K562 (cell line): ENCODE measurements around the gene FGF1. TPM values are rescaled to one million over a fixed set of nuclear protein-coding genes. Genes with fewer than 3 reads are reported as not detected.

Source experiments
- ATAC-seq: fragments of 200-7000 bp; cut with Tn5 transposase; 3 replicates; pipeline ENCODE4 v1.9.1; 2020; ENCODE audit warnings: moderate library complexity
- BruUV-seq: library from RNA; stranded (reverse); fragments of 400-500 nt; replicated peaks from 2 replicates; lab custom pipeline; 2021; lab: Mats Ljungman, UMichigan
- CTCF ChIA-PET: fragments of 300-600 bp; formaldehyde crosslinking; extraction: SDS; loops from one replicate; lab custom pipeline; 2021; ENCODE audit warnings: low intra/inter-chr PET ratio; lab: Yijun Ruan, JAX
- POLR2A ChIA-PET: fragments of 300-600, 350-650 bp; sonication (Branson Sonifier 250); formaldehyde crosslinking; extraction: SDS; loops from one replicate; lab custom pipeline; 2021; ENCODE audit warnings: antibody characterized with exemption, inconsistent platforms; lab: Yijun Ruan, JAX
- DNase-seq, 4 experiments: peaks; one replicate each; pipeline versions ENCODE4 v3.0.0 to v3.0.0-alpha.2; 2011 to 2018; ENCODE audit warnings: low spot score in 3 of 4, mixed read lengths in 3 of 4; ENCODE audit errors: extremely low read depth in 1 of 4
- FAIRE-seq: peaks from 2 replicates; lab custom pipeline; 2011; peaks lifted over from hg19 to GRCh38; lab: Jason Lieb, UNC
- H2AFZ ChIP-seq: 2 replicates; pipeline ENCODE4 v1.6.0; 2011; ENCODE audit warnings: low read depth, low read length, control low read depth, inconsistent platforms
- H3K27ac ChIP-seq: fragments of 200-600 bp; 3 replicates; pipeline ENCODE4 v1.8.0; 2011; ENCODE audit warnings: low read depth, mild to moderate bottlenecking, control low read depth, inconsistent platforms, low read length, moderate library complexity, mixed read lengths; ENCODE audit errors: extremely low read depth
- H3K27me3 ChIP-seq, 2 experiments: fragments of 300-600 bp in 1 of 2; 2 replicates in 1 of 2; 3 replicates in 1 of 2; pipeline versions ENCODE4 v1.6.0 to v1.8.0; 2011; ENCODE audit warnings: inconsistent platforms in 2 of 2, low read length in 2 of 2, mild to moderate bottlenecking in 1 of 2, mixed read lengths in 1 of 2, moderate library complexity in 1 of 2; ENCODE audit not compliant: control insufficient read depth in 2 of 2, insufficient read depth in 2 of 2
- H3K36me3 ChIP-seq: fragments of 300-600 bp; 3 replicates; pipeline ENCODE4 v1.8.0; 2011; ENCODE audit warnings: mild to moderate bottlenecking, low read length, inconsistent platforms; ENCODE audit not compliant: control insufficient read depth, insufficient read depth
- H3K4me1 ChIP-seq, 2 experiments: fragments of 200-600 bp in 1 of 2; replicated peaks in 1 of 2; 2 replicates in 1 of 2; 3 replicates in 1 of 2; pipeline versions ENCODE4 v1.5.1 to v1.8.0; 2011; ENCODE audit warnings: inconsistent platforms in 2 of 2, low read length in 2 of 2, mild to moderate bottlenecking in 1 of 2, mixed read lengths in 1 of 2, moderate library complexity in 1 of 2; ENCODE audit not compliant: control insufficient read depth in 2 of 2, insufficient read depth in 2 of 2
- H3K4me2 ChIP-seq: 2 replicates; pipeline ENCODE4 v1.6.1; 2011; ENCODE audit warnings: low read length, control low read depth, inconsistent platforms, mixed read lengths; ENCODE audit not compliant: insufficient read depth
- H3K4me3 ChIP-seq: fragments of 200-600 bp; sonication (generic), shearing (Covaris generic); 2 replicates; pipeline ENCODE4 v1.5.1; 2016; ENCODE audit warnings: control low read depth, inconsistent platforms
- H3K79me2 ChIP-seq: fragments of 200-600 bp; 3 replicates; pipeline ENCODE4 v1.8.0; 2011; ENCODE audit warnings: low read length, inconsistent platforms; ENCODE audit not compliant: control insufficient read depth, insufficient read depth
- H3K9ac ChIP-seq, 2 experiments: 2 replicates each; pipeline versions ENCODE4 v1.6.0 to v1.6.1; 2011; ENCODE audit warnings: low read depth in 2 of 2, low read length in 2 of 2, control low read depth in 1 of 2, inconsistent platforms in 1 of 2, mild to moderate bottlenecking in 1 of 2, mixed read lengths in 1 of 2; ENCODE audit not compliant: insufficient read depth in 1 of 2
- H3K9me1 ChIP-seq: one replicate; pipeline ENCODE4 v1.6.0; 2011; ENCODE audit warnings: inconsistent platforms, mild to moderate bottlenecking, low read length, moderate library complexity; ENCODE audit not compliant: control insufficient read depth, insufficient read depth
- H3K9me3 ChIP-seq: replicated peaks from 2 replicates; pipeline ENCODE4 v1.5.1; 2011; ENCODE audit warnings: low read depth, low read length, inconsistent platforms; ENCODE audit not compliant: control insufficient read depth, insufficient read depth
- H4K20me1 ChIP-seq: replicated peaks from 2 replicates; pipeline ENCODE4 v1.6.1; 2011; ENCODE audit warnings: low read length, inconsistent platforms, mixed read lengths; ENCODE audit not compliant: control insufficient read depth, insufficient read depth
- RAD21 ChIP-seq, 2 experiments: fragments of 250-450 bp in 1 of 2; fragments of 450-650 bp in 1 of 2; sonication (Bioruptor Pico) in 1 of 2; formaldehyde crosslinking in 1 of 2; IDR thresholded peaks in 1 of 2; conservative IDR thresholded peaks in 1 of 2; 2 replicates each; pipeline versions ENCODE4 v1.4.0 to v1.8.0; 2020 to 2022; ENCODE audit warnings: mild to moderate bottlenecking in 2 of 2, moderate library complexity in 1 of 2
- ZNF263 ChIP-seq: sonication (generic); formaldehyde crosslinking; IDR thresholded peaks from 2 replicates; pipeline ENCODE4 v1.8.0; 2022; ENCODE audit warnings: mild to moderate bottlenecking, missing genetic modification reagents, borderline replicate concordance
- WGBS: fragments of 100-300 bp; shearing (Covaris generic); methylation state at CpG from one replicate; pipeline ENCODE4 v1.1.6; 2016; ENCODE audit warnings: low coverage, mixed read lengths; ENCODE audit not compliant: insufficient coverage; ENCODE audit errors: missing lambda C conversion rate; 5-methylcytosine and 5-hydroxymethylcytosine counted together
- in situ Hi-C: fragments of 300-500 bp; cut with MboI; formaldehyde crosslinking; loops from 4 replicates; pipeline ENCODE4 v1.15.0; 2018; ENCODE audit warnings: inconsistent platforms, mixed read lengths
- intact Hi-C: fragments of 100-400 bp; cut with micrococcal nuclease; formaldehyde crosslinking; loops from 2 replicates; pipeline ENCODE4 v1.14.2; 2022
- polyA plus RNA-seq, 8 experiments: library from polyadenylated mRNA; depleted of rRNA in 4 of 8; stranded (reverse) in 5 of 8; unstranded in 3 of 8; fragments of >200 nt; fragmentation: Nextera tagmentation in 2 of 8; fragmentation: Illumina TruSeq in 1 of 8; extraction: Ambion mirVana in 2 of 8; extraction: Trizol in 1 of 8; gene quantifications; 2 replicates each; pipeline versions ENCODE4 v1.2.1 to v1.2.3, GENCODE V29; 2011 to 2014; ENCODE audit warnings: inconsistent platforms in 1 of 8, missing spikeins in 1 of 8
- total RNA-seq, 7 experiments: library from RNA; depleted of rRNA in 6 of 7; stranded (reverse); fragments of >200 nt in 6 of 7; fragmentation: Illumina TruSeq in 2 of 7; extraction: Trizol in 2 of 7; gene quantifications; 2 replicates each; pipeline versions ENCODE4 v1.2.1 to v1.2.3, GENCODE V29; 2011 to 2021; ENCODE audit warnings: low replicate concordance in 1 of 7
- TF ChIP-seq, protein P1 (sequence below): fragments of 250-450 bp; sonication (Bioruptor Pico); IDR thresholded peaks from 2 replicates; pipeline ENCODE4 v1.8.0; 2021; ENCODE audit warnings: borderline replicate concordance, mild to moderate bottlenecking, moderate library complexity; ENCODE audit not compliant: poor library complexity, severe bottlenecking
- TF ChIP-seq, protein P2 (sequence below), 2 experiments: fragments of 450-650 bp in 1 of 2; sonication (generic) in 1 of 2; formaldehyde crosslinking in 1 of 2; IDR thresholded peaks in 1 of 2; conservative IDR thresholded peaks in 1 of 2; 2 replicates each; pipeline versions ENCODE4 v1.6.1 to v1.8.1; 2016 to 2023; ENCODE audit warnings: mild to moderate bottlenecking in 2 of 2, moderate library complexity in 2 of 2, inconsistent platforms in 1 of 2, missing genetic modification reagents in 1 of 2
- TF ChIP-seq, protein P3 (sequence below): fragments of 250-450 bp; sonication (Bioruptor Pico); IDR thresholded peaks from 2 replicates; pipeline ENCODE4 v1.5.0; 2020; ENCODE audit warnings: mild to moderate bottlenecking

Gene FGF1
- total and polyA plus RNA-seq, 9 of the 15 experiments (the other 6 are each of a cell fraction or from before 2014, with no cell fraction given) = not detected

DNA sequence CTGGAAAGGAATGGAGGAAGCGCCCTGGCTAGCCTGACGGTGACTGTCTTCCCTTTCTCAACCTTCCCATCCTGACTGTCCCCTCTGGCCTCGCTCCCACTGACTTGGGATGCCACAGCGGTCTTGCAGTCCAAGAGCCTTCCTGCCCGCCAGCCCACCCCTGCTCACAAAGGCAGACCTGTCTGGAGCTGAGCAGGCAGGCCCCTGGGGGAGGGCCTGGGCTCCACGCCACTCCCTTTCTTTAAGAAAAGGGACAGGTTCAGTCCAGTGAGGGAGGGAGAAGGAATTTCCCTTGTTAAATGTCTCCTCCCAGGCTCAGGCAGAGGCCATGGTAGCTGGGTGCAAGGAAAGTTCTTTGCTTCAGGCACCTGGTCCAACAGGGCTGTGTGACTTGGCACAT lies 18.1 kb downstream of the FGF1 start (continued):
- TF ChIP-seq, protein P1, sequence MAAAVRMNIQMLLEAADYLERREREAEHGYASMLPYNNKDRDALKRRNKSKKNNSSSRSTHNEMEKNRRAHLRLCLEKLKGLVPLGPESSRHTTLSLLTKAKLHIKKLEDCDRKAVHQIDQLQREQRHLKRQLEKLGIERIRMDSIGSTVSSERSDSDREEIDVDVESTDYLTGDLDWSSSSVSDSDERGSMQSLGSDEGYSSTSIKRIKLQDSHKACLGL (CRISPR knock-in tag) = no peak

DNA sequence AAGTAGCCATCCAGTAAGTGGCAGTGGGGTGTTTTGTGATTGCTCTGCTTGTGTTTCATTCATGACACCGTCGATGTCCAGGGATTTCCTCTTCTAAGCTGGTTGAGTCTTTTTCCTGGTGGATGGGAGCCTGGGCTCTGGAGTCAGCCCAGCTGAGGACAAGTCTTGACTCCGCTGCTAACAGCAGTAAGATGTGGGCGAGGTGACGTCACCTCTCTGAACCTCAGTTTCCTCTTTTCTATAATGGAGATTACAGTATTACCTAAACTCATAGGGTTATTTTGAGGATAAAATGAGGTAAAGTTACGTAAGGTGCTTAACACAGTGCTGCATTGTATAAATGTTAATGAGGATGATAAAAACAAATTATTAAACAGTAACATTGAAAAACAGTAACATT lies 21.3 kb downstream of the FGF1 start:
- TF ChIP-seq RAD21 (CRISPR knock-in tag; conservative IDR thresholded peaks at IDR 0.05 in 1 of 2, IDR thresholded peaks at IDR 0.05 in 1 of 2) (no peak), ZNF263 (CRISPR knock-in tag) (no peak)
- TF ChIP-seq, protein P2, sequence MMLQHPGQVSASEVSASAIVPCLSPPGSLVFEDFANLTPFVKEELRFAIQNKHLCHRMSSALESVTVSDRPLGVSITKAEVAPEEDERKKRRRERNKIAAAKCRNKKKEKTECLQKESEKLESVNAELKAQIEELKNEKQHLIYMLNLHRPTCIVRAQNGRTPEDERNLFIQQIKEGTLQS (IDR thresholded peaks at IDR 0.05) = peak; percentile 60
- TF ChIP-seq, protein P2 (CRISPR knock-in tag; conservative IDR thresholded peaks at IDR 0.05) = no peak
- TF ChIP-seq, protein P3, sequence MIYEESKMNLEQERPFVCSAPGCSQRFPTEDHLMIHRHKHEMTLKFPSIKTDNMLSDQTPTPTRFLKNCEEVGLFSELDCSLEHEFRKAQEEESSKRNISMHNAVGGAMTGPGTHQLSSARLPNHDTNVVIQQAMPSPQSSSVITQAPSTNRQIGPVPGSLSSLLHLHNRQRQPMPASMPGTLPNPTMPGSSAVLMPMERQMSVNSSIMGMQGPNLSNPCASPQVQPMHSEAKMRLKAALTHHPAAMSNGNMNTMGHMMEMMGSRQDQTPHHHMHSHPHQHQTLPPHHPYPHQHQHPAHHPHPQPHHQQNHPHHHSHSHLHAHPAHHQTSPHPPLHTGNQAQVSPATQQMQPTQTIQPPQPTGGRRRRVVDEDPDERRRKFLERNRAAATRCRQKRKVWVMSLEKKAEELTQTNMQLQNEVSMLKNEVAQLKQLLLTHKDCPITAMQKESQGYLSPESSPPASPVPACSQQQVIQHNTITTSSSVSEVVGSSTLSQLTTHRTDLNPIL (CRISPR knock-in tag) = no peak
- TF ChIP-seq, all 486 proteins: peak for 1
- no peak for ATAC-seq
- intact Hi-C loops (no loop called here), in situ Hi-C loops (no loop called here)
- H3K4me3 ChIP-seq = no peak overlapping the region
- H3K27ac ChIP-seq = no peak overlapping the region
- no peak for FAIRE-seq
- H3K4me1 ChIP-seq = no peaks in the 10 kb centered on the region
- H3K9me3 ChIP-seq = no peaks in the 10 kb centered on the region
- no peaks in the 10 kb centered on the region for H4K20me1 ChIP-seq
- no peak overlapping the region for H2AFZ ChIP-seq
- H3K79me2 ChIP-seq = no peaks in the 10 kb centered on the region
- no peak overlapping the region for H3K9ac ChIP-seq
- CTCF ChIA-PET = no interaction called here
- POLR2A ChIA-PET = interaction anchor here (0.5 kb wide), 1 partner anchor 487 kb away, joined by 3 read pairs; no protein-coding TSS in a partner anchor
- WGBS = under 1% methylated on average over 6 of the region's 6 CpGs
- no TSS peak for BruUV-seq
- H3K4me2 ChIP-seq = no peak overlapping the region
- no peaks in the 10 kb centered on the region for H3K9me1 ChIP-seq
- no peak for DNase-seq
- H3K27me3 ChIP-seq = peaks cover 12 to 46% of the 10 kb centered on the region in 2 experiments; a peak in 3 of 5 replicates
- H3K36me3 ChIP-seq = no peaks in the 10 kb centered on the region
